Endothelial cell (in vitro differentiated cells): ENCODE data around the gene VPS16. TPM values are rescaled to one million over a fixed set of nuclear protein-coding genes. Genes with fewer than 3 reads are reported as not detected.

Experiments
- DNase-seq: peaks from one replicate; pipeline ENCODE4 v3.0.0; 2021; ENCODE audit warnings: low spot score
- H3K27ac Mint-ChIP-seq: one replicate; pipeline ENCODE4 v1.8.0; 2021; ENCODE audit warnings: mixed read lengths, inconsistent platforms; ENCODE audit not compliant: unreplicated experiment
- H3K27me3 Mint-ChIP-seq: one replicate; pipeline ENCODE4 v1.8.0; 2021; ENCODE audit warnings: mild to moderate bottlenecking, moderate library complexity, mixed read lengths, inconsistent platforms; ENCODE audit not compliant: unreplicated experiment
- H3K36me3 Mint-ChIP-seq: one replicate; pipeline ENCODE4 v1.8.0; 2021; ENCODE audit warnings: mild to moderate bottlenecking, low read depth, mixed read lengths, inconsistent platforms; ENCODE audit not compliant: unreplicated experiment
- H3K4me1 Mint-ChIP-seq: one replicate; pipeline ENCODE4 v1.8.0; 2021; ENCODE audit warnings: mild to moderate bottlenecking, mixed read lengths, inconsistent platforms; ENCODE audit not compliant: unreplicated experiment
- H3K4me3 Mint-ChIP-seq: one replicate; pipeline ENCODE4 v1.8.0; 2021; ENCODE audit warnings: mild to moderate bottlenecking, mixed read lengths, inconsistent platforms; ENCODE audit not compliant: unreplicated experiment
- H3K9me3 Mint-ChIP-seq: one replicate; pipeline ENCODE4 v1.8.0; 2021; ENCODE audit warnings: mixed read lengths, inconsistent platforms; ENCODE audit not compliant: unreplicated experiment
- total RNA-seq: library from RNA; stranded (reverse); fragmentation: NEBNext Ultra II Directional; extraction: Animal tissue kit (Norgen Biotek cat#: 25700); gene quantifications from one replicate; pipeline ENCODE4 v1.2.1, GENCODE V29; 2021; ENCODE audit not compliant: unreplicated experiment
- TF ChIP-seq, protein P1 (sequence below): fragments of 200-600 bp; sonication (generic); IDR thresholded peaks from one replicate; pipeline ENCODE4 v1.5.0; 2021; ENCODE audit warnings: antibody characterized with exemption; ENCODE audit not compliant: unreplicated experiment

The VPS16 gene
- total RNA-seq, 1 donor from 2014 or later: 43.3 TPM

GRCh38 chr20:2902291-2902690 lies 61.7 kb downstream of the VPS16 start:
- Mint-ChIP-seq H3K27me3 (no peaks in the 10 kb centered on the region), H3K4me1 (peaks cover 9% of the 10 kb centered on the region), H3K4me3 (no peak overlapping the region), H3K9me3 (no peaks in the 10 kb centered on the region), H3K36me3 (peaks cover 3% of the 10 kb centered on the region), H3K27ac (no peak overlapping the region)
- TF ChIP-seq, protein P1, sequence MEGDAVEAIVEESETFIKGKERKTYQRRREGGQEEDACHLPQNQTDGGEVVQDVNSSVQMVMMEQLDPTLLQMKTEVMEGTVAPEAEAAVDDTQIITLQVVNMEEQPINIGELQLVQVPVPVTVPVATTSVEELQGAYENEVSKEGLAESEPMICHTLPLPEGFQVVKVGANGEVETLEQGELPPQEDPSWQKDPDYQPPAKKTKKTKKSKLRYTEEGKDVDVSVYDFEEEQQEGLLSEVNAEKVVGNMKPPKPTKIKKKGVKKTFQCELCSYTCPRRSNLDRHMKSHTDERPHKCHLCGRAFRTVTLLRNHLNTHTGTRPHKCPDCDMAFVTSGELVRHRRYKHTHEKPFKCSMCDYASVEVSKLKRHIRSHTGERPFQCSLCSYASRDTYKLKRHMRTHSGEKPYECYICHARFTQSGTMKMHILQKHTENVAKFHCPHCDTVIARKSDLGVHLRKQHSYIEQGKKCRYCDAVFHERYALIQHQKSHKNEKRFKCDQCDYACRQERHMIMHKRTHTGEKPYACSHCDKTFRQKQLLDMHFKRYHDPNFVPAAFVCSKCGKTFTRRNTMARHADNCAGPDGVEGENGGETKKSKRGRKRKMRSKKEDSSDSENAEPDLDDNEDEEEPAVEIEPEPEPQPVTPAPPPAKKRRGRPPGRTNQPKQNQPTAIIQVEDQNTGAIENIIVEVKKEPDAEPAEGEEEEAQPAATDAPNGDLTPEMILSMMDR: no peak
- no peak for DNase-seq

- Mint-ChIP-seq H3K9me3 (no peaks in the 10 kb centered on the region), H3K4me3 (no peak overlapping the region), H3K4me1 (peaks cover 9% of the 10 kb centered on the region), H3K36me3 (peaks cover 3% of the 10 kb centered on the region), H3K27me3 (no peaks in the 10 kb centered on the region), H3K27ac (no peak overlapping the region)
- DNase-seq: no peak
- TF ChIP-seq, protein P1: no peak
Observed at GRCh38 chr20:2902818-2903217, 62.3 kb downstream of the VPS16 start.

DNA sequence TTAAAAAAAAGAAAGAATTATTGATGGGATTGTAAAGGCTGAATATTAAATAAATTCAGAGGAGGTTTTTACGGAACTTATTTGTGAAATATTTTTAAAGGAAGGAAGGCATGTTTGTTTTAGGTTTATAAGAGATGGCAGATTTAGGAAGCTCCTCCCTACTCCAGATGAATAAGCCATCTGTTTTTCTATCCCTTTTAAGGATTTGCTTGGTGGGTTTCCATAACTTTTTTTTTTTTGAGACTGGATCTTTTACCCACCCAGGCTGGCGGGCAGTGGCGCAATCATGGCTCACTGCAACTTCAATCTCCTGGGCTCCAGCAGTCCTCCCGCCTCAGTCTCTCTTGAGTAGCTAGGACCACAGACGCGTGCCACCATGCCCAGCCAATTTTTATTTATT lies 63.1 kb downstream of the VPS16 start:
- TF ChIP-seq, protein P1: no peak
- no peak overlapping the region for H3K4me3 Mint-ChIP-seq
- no peaks in the 10 kb centered on the region for H3K27me3 Mint-ChIP-seq
- H3K36me3 Mint-ChIP-seq: peaks cover 3% of the 10 kb centered on the region
- H3K4me1 Mint-ChIP-seq: peaks cover 9% of the 10 kb centered on the region
- no peak for DNase-seq
- H3K9me3 Mint-ChIP-seq: no peaks in the 10 kb centered on the region
- H3K27ac Mint-ChIP-seq: no peak overlapping the region

DNA sequence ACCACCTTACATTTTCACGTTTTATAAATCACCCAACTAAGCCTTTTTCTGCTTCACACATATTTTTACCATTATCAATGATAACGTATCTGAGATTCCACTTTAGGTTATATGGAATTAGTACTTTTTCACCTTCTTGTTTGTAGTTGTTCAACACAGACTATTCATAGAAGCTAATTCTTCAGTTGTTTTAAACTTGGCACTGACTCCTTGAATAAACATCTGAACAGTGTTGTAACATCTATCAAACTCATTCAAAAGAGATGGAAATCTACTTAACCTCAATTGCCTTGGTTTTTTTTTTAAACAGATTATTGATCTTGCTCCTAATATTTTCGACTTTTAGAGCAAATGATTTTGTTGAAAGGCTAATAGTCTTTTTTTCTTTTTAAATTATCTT lies 67.0 kb downstream of the VPS16 start:
- Mint-ChIP-seq H3K9me3 (no peaks in the 10 kb centered on the region), H3K27ac (no peak overlapping the region), H3K4me1 (no peaks in the 10 kb centered on the region), H3K27me3 (no peaks in the 10 kb centered on the region), H3K36me3 (peaks cover 3% of the 10 kb centered on the region), H3K4me3 (no peak overlapping the region)
- TF ChIP-seq, protein P1: no peak
- no peak for DNase-seq

DNA sequence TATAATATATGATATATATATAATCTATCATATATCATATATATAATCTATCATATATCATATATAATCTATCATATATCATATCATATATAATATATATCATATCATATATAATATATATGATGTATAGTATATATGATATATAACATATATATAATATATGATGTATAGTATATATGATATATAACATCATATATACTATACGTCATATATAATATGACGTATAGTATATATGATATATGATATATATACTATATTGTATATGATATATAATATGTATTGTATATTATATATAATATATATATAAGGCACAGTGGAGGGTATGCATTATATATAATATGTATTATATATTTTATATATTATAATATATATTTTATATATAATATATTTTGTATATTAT lies 69.4 kb downstream of the VPS16 start:
- H3K4me1 Mint-ChIP-seq: no peaks in the 10 kb centered on the region
- no peaks in the 10 kb centered on the region for H3K9me3 Mint-ChIP-seq
- no peak for DNase-seq
- no peak overlapping the region for H3K27ac Mint-ChIP-seq
- no peaks in the 10 kb centered on the region for H3K27me3 Mint-ChIP-seq
- H3K36me3 Mint-ChIP-seq: peaks cover 3% of the 10 kb centered on the region
- TF ChIP-seq, protein P1: no peak
- no peak overlapping the region for H3K4me3 Mint-ChIP-seq
